ENCODE measurements around the gene GAD1.

- TF ChIP-seq CTCF (IDR thresholded peaks at IDR 0.05) = no peak
- TF ChIP-seq POLR2A (IDR thresholded peaks at IDR 0.05) = no peak
Observed at GRCh38 chr2:170896622-170897021, 79.9 kb downstream of the GAD1 start.
